Cardiac muscle cell (in vitro differentiated cells and primary cell): Measurements from ENCODE around the gene CFAP161. TPM values are rescaled to one million over a fixed set of nuclear protein-coding genes. Genes with fewer than 3 reads are reported as not detected.

Experiments
- DNase-seq, 2 donors: peaks; one replicate each; pipeline versions ENCODE4 v3.0.0 to v3.0.0-alpha.2; 2010 to 2017; ENCODE audit warnings: low read depth in 1 of 2, low spot score in 1 of 2
- H3K27ac ChIP-seq: fragments of 200-600 bp; sonication (generic); 2 replicates; pipeline ENCODE4 v1.5.1; 2016
- H3K27me3 ChIP-seq: fragments of 200-600 bp; sonication (generic); 2 replicates; pipeline ENCODE4 v1.6.0; 2016; ENCODE audit warnings: control low read depth
- H3K36me3 ChIP-seq: fragments of 200-600 bp; sonication (generic); 2 replicates; pipeline ENCODE4 v1.5.1; 2016; ENCODE audit warnings: control low read depth
- H3K4me1 ChIP-seq: fragments of 200-600 bp; sonication (generic); 2 replicates; pipeline ENCODE4 v1.8.1; 2017; ENCODE audit warnings: low read depth, mild to moderate bottlenecking, mixed run types
- H3K4me3 ChIP-seq: fragments of 200-600 bp; sonication (generic); 2 replicates; pipeline ENCODE4 v1.5.1; 2016; ENCODE audit warnings: mild to moderate bottlenecking
- H3K9me3 ChIP-seq: fragments of 200-600 bp; sonication (generic); 2 replicates; pipeline ENCODE4 v1.5.1; 2017; ENCODE audit warnings: low read depth, mild to moderate bottlenecking, control low read depth
- CTCF ChIP-seq: IDR thresholded peaks from 2 replicates; pipeline ENCODE4 v1.5.1; 2012; ENCODE audit warnings: low read depth, mild to moderate bottlenecking, low read length
- polyA plus RNA-seq: library from polyadenylated mRNA; unstranded; fragments of >200 nt; fragmentation: Nextera tagmentation; extraction: Ambion mirVana; gene quantifications from 2 replicates; pipeline ENCODE4 v1.2.1, GENCODE V29; 2016
- total RNA-seq: library from RNA; depleted of rRNA; stranded (reverse); fragments of >200 nt; gene quantifications from 2 replicates; pipeline ENCODE4 v1.2.3, GENCODE V29; 2016

Gene CFAP161
- total and polyA plus RNA-seq, 2 experiments from 2014 or later, result not detected

- Histone ChIP-seq H3K4me3 (no peak overlapping the region), H3K27ac (no peak overlapping the region), H3K4me1 (no peaks in the 10 kb centered on the region), H3K27me3 (no peaks in the 10 kb centered on the region), H3K9me3 (no peaks in the 10 kb centered on the region), H3K36me3 (no peaks in the 10 kb centered on the region)
- TF ChIP-seq CTCF, result no peak
- no peak for DNase-seq
Observed at GRCh38 chr15:81165535-81165934, 31.5 kb downstream of the CFAP161 start.

GRCh38 chr15:81166636-81167305 is 32.7 kb downstream of the CFAP161 start:
- H3K4me3 ChIP-seq, result no peak overlapping the region
- peaks cover 9% of the 10 kb centered on the region for H3K27me3 ChIP-seq
- no peaks in the 10 kb centered on the region for H3K36me3 ChIP-seq
- no peak for TF ChIP-seq CTCF
- no peak for DNase-seq
- H3K9me3 ChIP-seq, result no peaks in the 10 kb centered on the region
- H3K27ac ChIP-seq, result no peak overlapping the region
- no peaks in the 10 kb centered on the region for H3K4me1 ChIP-seq

GRCh38 chr15:81168131-81168526 is 34.1 kb downstream of the CFAP161 start:
- Histone ChIP-seq H3K9me3 (no peaks in the 10 kb centered on the region), H3K4me1 (no peaks in the 10 kb centered on the region), H3K4me3 (no peak overlapping the region), H3K27me3 (peaks cover 14% of the 10 kb centered on the region), H3K36me3 (no peaks in the 10 kb centered on the region), H3K27ac (no peak overlapping the region)
- no peak for TF ChIP-seq CTCF
- no peak for DNase-seq

GRCh38 chr15:81168644-81169043 is 34.6 kb downstream of the CFAP161 start:
- no peak overlapping the region for H3K27ac ChIP-seq
- no peaks in the 10 kb centered on the region for H3K36me3 ChIP-seq
- H3K4me1 ChIP-seq, result no peaks in the 10 kb centered on the region
- H3K4me3 ChIP-seq, result no peak overlapping the region
- peaks cover 14% of the 10 kb centered on the region for H3K27me3 ChIP-seq
- DNase-seq, result no peak
- no peaks in the 10 kb centered on the region for H3K9me3 ChIP-seq
- no peak for TF ChIP-seq CTCF

GRCh38 chr15:81170511-81170910 is 36.4 kb downstream of the CFAP161 start:
- H3K9me3 ChIP-seq, result no peaks in the 10 kb centered on the region
- no peak overlapping the region for H3K27ac ChIP-seq
- no peaks in the 10 kb centered on the region for H3K36me3 ChIP-seq
- no peak for DNase-seq
- H3K4me3 ChIP-seq, result no peak overlapping the region
- H3K4me1 ChIP-seq, result no peaks in the 10 kb centered on the region
- no peak for TF ChIP-seq CTCF
- H3K27me3 ChIP-seq, result peaks cover 14% of the 10 kb centered on the region
